B cell (primary cell): ENCODE data around the gene MAPKAP1. TPM values are rescaled to one million over a fixed set of nuclear protein-coding genes. Genes with fewer than 3 reads are reported as not detected.

Source experiments
- ATAC-seq: fragments of 200-7000 bp; cut with Tn5 transposase; one replicate; pipeline ENCODE4 v1.10.0; 2021; ENCODE audit warnings: low read depth, mild to moderate bottlenecking, moderate number of reproducible peaks, moderate library complexity
- CTCF ChIA-PET: fragments of 350-600 bp; sonication (Branson Sonifier 250); formaldehyde crosslinking; loops from one replicate; lab custom pipeline; 2021; ENCODE audit warnings: antibody characterized with exemption, inconsistent platforms; lab: Charles Lee
- POLR2A ChIA-PET: fragments of 350-600 bp; sonication (Branson Sonifier 250); formaldehyde crosslinking; loops from one replicate; lab custom pipeline; 2021; ENCODE audit warnings: antibody characterized with exemption; lab: Charles Lee
- DNase-seq: peaks from one replicate; pipeline ENCODE4 v3.0.0; 2013
- H2AFZ ChIP-seq: 2 replicates; pipeline ENCODE4 v1.6.1; 2012; ENCODE audit warnings: mild to moderate bottlenecking, low read depth, low read length; ENCODE audit not compliant: insufficient read depth, poor library complexity, severe bottlenecking
- H3K27ac ChIP-seq, 2 donors: 1 replicate in 1 of 2; 2 replicates in 1 of 2; pipeline ENCODE4 v1.5.1; 2012 to 2013; ENCODE audit warnings: low read length in 2 of 2, mild to moderate bottlenecking in 2 of 2, moderate library complexity in 1 of 2
- H3K27me3 ChIP-seq, 4 experiments: fragments of 200-600 bp in 1 of 4; sonication (generic) in 1 of 4; replicated peaks in 1 of 4; 1 replicate in 2 of 4; 2 replicates in 2 of 4; pipeline versions ENCODE4 v1.6.1 to v1.7.0; 2013 to 2016; ENCODE audit warnings: low read length in 3 of 4, mild to moderate bottlenecking in 2 of 4, mixed read lengths in 1 of 4, moderate library complexity in 1 of 4; ENCODE audit not compliant: insufficient read depth in 4 of 4, control insufficient read depth in 3 of 4; ENCODE audit errors: control extremely low read depth in 1 of 4
- H3K36me3 ChIP-seq, 2 experiments: replicated peaks in 1 of 2; 1 replicate in 1 of 2; 2 replicates in 1 of 2; pipeline versions ENCODE4 v1.6.1 to v1.7.1; 2013; ENCODE audit warnings: low read length in 1 of 2; ENCODE audit not compliant: insufficient read depth in 2 of 2, control insufficient read depth in 1 of 2; ENCODE audit errors: control extremely low read depth in 1 of 2, extremely low read depth in 1 of 2
- H3K4me1 ChIP-seq, 2 donors: fragments of 200-600 bp in 1 of 2; sonication (generic) in 1 of 2; 1 replicate in 1 of 2; 2 replicates in 1 of 2; pipeline versions ENCODE4 v1.5.1 to v1.6.1; 2013 to 2017; ENCODE audit warnings: low read length in 2 of 2; ENCODE audit not compliant: control insufficient read depth in 2 of 2, insufficient read depth in 2 of 2
- H3K4me2 ChIP-seq: replicated peaks from 2 replicates; pipeline ENCODE3; 2012; ENCODE audit warnings: mild to moderate bottlenecking, low read depth, low read length; ENCODE audit not compliant: poor library complexity, severe bottlenecking
- H3K4me3 ChIP-seq, 5 experiments: fragments of 200-600 bp in 1 of 5; sonication (generic) in 1 of 5; 1 replicate in 3 of 5; 2 replicates in 2 of 5; pipeline versions ENCODE4 v1.5.1 to v1.7.0; 2011 to 2016; ENCODE audit warnings: low read length in 4 of 5, mild to moderate bottlenecking in 4 of 5, low read depth in 2 of 5, control low read depth in 1 of 5, moderate library complexity in 1 of 5; ENCODE audit not compliant: insufficient read depth in 1 of 5; ENCODE audit errors: control extremely low read depth in 1 of 5, extremely low read depth in 1 of 5
- H3K79me2 ChIP-seq: fragments of 200-600 bp; sonication (generic); one replicate; pipeline ENCODE4 v1.6.0; 2016; ENCODE audit warnings: low read length; ENCODE audit not compliant: control insufficient read depth, insufficient read depth
- H3K9ac ChIP-seq: fragments of 200-600 bp; sonication (generic); 2 replicates; pipeline ENCODE4 v1.6.1; 2017; ENCODE audit warnings: mild to moderate bottlenecking, low read length, moderate library complexity
- H3K9me3 ChIP-seq, 3 donors: one replicate each; pipeline versions ENCODE4 v1.6.1 to v1.7.1; 2013; ENCODE audit warnings: low read length in 2 of 3; ENCODE audit not compliant: control insufficient read depth in 2 of 3, insufficient read depth in 1 of 3; ENCODE audit errors: control extremely low read depth in 1 of 3
- H4K20me1 ChIP-seq: 2 replicates; pipeline ENCODE4 v1.6.0; 2012; ENCODE audit warnings: mild to moderate bottlenecking, low read length; ENCODE audit not compliant: insufficient read depth, control insufficient read depth, poor library complexity, severe bottlenecking
- H3K27ac Mint-ChIP-seq: one replicate; pipeline ENCODE4 v1.8.0; 2021; ENCODE audit warnings: mixed read lengths
- H3K27me3 Mint-ChIP-seq: one replicate; pipeline ENCODE4 v1.8.0; 2021; ENCODE audit warnings: mixed read lengths
- H3K4me1 Mint-ChIP-seq: one replicate; pipeline ENCODE4 v1.8.0; 2021; ENCODE audit warnings: mixed read lengths
- H3K4me3 Mint-ChIP-seq: one replicate; pipeline ENCODE4 v1.8.0; 2021; ENCODE audit warnings: mixed read lengths
- H3K9me3 Mint-ChIP-seq: one replicate; pipeline ENCODE4 v1.8.0; 2022; ENCODE audit warnings: mixed read lengths; ENCODE audit not compliant: insufficient read depth
- CTCF ChIP-seq: fragments of 200-600 bp; IDR thresholded peaks from one replicate; pipeline ENCODE4 v1.8.0; 2022; ENCODE audit warnings: antibody characterized with exemption, mild to moderate bottlenecking
- EZH2 ChIP-seq: IDR thresholded peaks from 2 replicates; pipeline ENCODE4 v1.6.1; 2012; ENCODE audit warnings: borderline replicate concordance, low read depth, mild to moderate bottlenecking, moderate library complexity, low read length; ENCODE audit not compliant: insufficient read depth, poor library complexity, severe bottlenecking
- WGBS: methylation state at CpG from one replicate; pipeline ENCODE4 v1.1.5; 2013; ENCODE audit warnings: missing lambda C conversion rate; ENCODE audit not compliant: insufficient coverage; 5-methylcytosine and 5-hydroxymethylcytosine counted together
- intact Hi-C: fragments of 100-400 bp; cut with micrococcal nuclease; formaldehyde crosslinking; loops from one replicate; pipeline ENCODE4 v1.10.0; 2022
- polyA plus RNA-seq: library from polyadenylated mRNA; depleted of rRNA; stranded (reverse); fragments of >200 nt; gene quantifications from 2 replicates; pipeline ENCODE4 v1.2.3, GENCODE V29; 2012
- total RNA-seq, 2 donors: library from RNA; stranded (reverse); fragments of 120-200 nt in 1 of 2; gene quantifications; 1 replicate in 1 of 2; 2 replicates in 1 of 2; pipeline versions ENCODE4 v1.2.3 to v1.2.4, GENCODE V29; 2013 to 2022

The MAPKAP1 gene
- total and polyA plus RNA-seq, 2 donors (not counting 1 experiment from before 2014, with no cell fraction given) = 51.6 to 62.4 TPM

- no peaks in the 10 kb centered on the region for H4K20me1 ChIP-seq
- no peak for DNase-seq
- 98% methylated on average over 7 of the region's 8 CpGs for WGBS
- Mint-ChIP-seq H3K27ac (no peak overlapping the region), H3K27me3 (no peaks in the 10 kb centered on the region), H3K9me3 (no peaks in the 10 kb centered on the region), H3K4me1 (no peaks in the 10 kb centered on the region), H3K4me3 (no peak overlapping the region)
- H3K4me2 ChIP-seq = no peak overlapping the region
- CTCF ChIA-PET = interaction anchor here (1.8 kb wide), 1 partner anchor 54 kb away, joined by 6 read pairs; no protein-coding TSS in a partner anchor
- H3K4me1 ChIP-seq = no peaks in the 10 kb centered on the region
- H3K79me2 ChIP-seq = no peaks in the 10 kb centered on the region
- POLR2A ChIA-PET = no interaction called here
- peaks cover 13 to 34% of the 10 kb centered on the region in 2 experiments for H3K36me3 ChIP-seq
- H3K27ac ChIP-seq = no peak overlapping the region
- no peak for TF ChIP-seq CTCF
- no peak for TF ChIP-seq EZH2
- no peak for ATAC-seq
- no peak overlapping the region for H3K4me3 ChIP-seq
- no peak overlapping the region for H2AFZ ChIP-seq
- no peak overlapping the region for H3K9ac ChIP-seq
- H3K9me3 ChIP-seq = peaks cover 3 to 14% (median 11%) of the 10 kb centered on the region in 3 donors
- intact Hi-C loops = no loop called here
- no peaks in the 10 kb centered on the region for H3K27me3 ChIP-seq
Observed at GRCh38 chr9:125461636-125462190, 245.3 kb downstream of the MAPKAP1 start.

DNA sequence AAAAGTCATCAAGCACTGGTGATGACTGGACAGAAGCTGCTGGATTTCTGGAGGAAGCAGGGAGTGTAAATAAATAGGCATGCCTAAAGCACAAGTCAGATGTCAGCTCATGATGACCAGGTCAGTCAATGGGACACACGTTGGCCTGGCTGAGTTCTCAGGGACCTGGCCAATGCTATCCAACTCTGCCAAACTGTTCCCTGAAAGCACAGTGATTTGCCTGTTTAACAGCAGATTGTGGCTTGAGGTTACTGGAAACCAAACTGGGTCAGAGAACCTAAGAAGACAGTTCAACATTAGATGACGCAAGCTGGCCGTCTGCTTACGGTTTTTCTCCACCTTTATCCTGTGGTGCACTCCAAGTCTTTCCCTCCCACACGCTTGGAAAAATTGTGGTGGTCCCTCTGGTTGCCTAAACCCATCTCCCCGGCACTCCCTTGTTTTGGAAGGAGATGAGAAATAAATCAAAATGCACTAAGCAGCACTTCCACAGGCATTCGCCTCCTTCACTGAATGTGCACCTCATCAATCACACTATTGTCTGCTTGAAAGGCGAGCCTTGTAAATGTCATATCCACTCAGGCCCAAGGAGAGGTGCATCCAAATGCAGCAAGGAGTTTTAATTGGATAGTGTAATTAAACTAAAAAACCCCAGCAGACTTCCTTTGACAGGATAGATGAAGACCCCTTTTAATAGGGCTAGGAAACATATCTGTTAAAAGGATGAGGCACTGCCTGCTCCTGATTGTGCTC, 245.9 kb downstream of the MAPKAP1 start:
- CTCF ChIA-PET = no interaction called here
- TF ChIP-seq CTCF (no peak), EZH2 (no peak)

More for the DNA sequence above, 245.9 kb downstream of the MAPKAP1 start:
- no peaks in the 10 kb centered on the region for H3K4me1 ChIP-seq
- H4K20me1 ChIP-seq = no peaks in the 10 kb centered on the region
- Mint-ChIP-seq H3K4me1 (no peaks in the 10 kb centered on the region), H3K4me3 (no peak overlapping the region), H3K9me3 (no peaks in the 10 kb centered on the region), H3K27me3 (no peaks in the 10 kb centered on the region), H3K27ac (no peak overlapping the region)
- POLR2A ChIA-PET = no interaction called here
- ATAC-seq (no peak), DNase-seq (no peak)
- H2AFZ ChIP-seq = no peak overlapping the region
- 100% methylated on average over 6 of the region's 8 CpGs for WGBS
- peaks cover 15 to 33% of the 10 kb centered on the region in 2 experiments for H3K36me3 ChIP-seq
- no peak overlapping the region for H3K9ac ChIP-seq
- H3K79me2 ChIP-seq = no peaks in the 10 kb centered on the region
- peaks cover 5 to 17% (median 16%) of the 10 kb centered on the region in 3 donors for H3K9me3 ChIP-seq
- no peak overlapping the region for H3K4me2 ChIP-seq
- H3K27ac ChIP-seq = no peak overlapping the region
- H3K27me3 ChIP-seq = no peaks in the 10 kb centered on the region
- intact Hi-C loops = no loop called here
- H3K4me3 ChIP-seq = no peak overlapping the region
